Measurements from ENCODE around the gene CEP295NL.
A peak's percentile ranks its signal among the peaks of the same experiment; 100 is the strongest.
"Not testable (repeated sequence)": the region's sequence is repeated elsewhere in the genome, so short reads cannot be mapped to it uniquely, and the experiment has no call there.

Gene CEP295NL

DNA sequence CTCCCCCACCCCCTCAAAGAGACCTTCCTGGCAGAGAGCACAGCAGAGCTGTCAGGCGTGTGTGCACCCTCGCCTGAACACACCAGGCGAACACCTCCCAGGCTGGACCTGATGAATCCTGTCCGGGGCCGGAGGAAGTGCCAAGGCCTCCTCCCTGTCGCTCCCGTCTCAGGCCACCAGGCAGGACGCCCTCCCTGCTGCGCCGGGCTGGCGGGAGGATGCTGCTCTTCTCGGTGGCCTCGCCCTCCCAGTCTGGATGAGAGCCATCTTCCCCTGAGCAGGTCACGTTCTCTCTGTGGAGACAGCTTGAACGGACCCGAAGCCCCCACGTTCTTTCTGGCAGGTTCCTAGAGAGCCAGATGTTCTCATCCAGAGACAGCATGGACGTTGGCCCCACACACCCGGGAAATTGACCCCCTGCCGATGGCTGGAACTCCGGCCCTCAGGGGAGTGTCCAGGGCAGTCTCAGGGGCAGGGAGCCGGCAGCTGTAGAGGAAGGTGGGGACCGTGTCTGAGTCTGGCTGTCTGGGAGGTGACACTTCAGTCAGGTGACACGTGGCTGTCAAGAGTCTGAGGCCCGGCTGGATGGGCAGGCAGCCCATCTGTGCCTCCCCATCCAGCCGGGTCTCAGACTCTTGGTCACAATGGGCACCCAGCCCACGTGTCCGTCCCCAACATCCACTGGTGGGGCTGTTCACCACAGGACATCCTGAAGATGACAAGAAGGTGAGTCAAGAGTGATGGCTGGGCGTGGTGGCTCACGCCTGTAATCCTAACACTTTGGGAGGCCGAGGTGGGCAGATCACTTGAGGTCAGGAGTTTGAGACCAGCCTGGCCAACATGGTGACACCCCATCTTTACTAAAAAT is 27.1 kb upstream of the CEP295NL start:
- DNase-seq (ENCODE audit: low read depth in 2 of 2) = no peak

DNA sequence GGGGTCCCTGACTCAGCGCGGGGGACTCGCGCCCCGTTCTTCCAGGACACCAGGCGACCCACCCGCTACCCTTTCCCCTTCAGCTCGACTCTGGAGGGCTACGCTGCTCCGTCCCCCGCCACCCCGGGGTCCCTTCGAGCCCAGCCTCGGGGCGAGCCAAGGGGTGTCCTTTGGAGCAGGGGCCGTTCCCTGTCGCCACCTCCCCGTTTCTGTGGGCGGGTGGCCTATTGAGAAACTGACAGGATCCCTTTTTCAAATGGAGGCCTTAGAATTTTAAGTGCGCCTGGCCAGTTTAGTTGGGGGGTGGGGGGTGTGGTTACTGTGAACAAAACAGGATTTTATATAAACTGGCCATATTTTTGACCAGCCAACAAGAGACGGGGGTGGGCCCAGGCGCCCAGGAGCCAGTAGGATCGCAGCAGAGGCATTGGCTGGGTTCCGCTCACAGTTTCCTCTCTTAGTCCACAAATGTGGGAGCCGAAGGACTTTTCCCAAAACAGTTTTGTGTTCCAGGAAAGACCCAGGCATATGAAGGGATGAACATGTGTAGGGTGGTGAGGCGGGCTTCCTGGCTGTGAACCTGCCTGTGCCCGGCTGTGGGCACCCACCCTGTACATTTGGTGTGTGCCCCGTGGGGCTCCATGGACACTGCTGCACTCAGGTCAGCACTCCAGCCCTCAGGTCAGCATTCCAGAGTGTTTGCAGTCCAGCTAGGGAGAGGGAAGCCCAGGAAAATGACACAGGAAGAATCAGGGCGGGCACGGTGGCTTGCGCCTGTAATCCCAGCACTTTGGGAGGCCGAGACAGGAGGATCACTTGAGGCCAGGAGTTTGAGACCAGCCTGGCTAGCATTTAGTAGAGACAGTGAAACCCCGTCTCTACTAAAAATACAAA is 22.9 kb upstream of the CEP295NL start:
- DNase-seq (ENCODE audit: low read depth in 2 of 2) = no peak

DNA sequence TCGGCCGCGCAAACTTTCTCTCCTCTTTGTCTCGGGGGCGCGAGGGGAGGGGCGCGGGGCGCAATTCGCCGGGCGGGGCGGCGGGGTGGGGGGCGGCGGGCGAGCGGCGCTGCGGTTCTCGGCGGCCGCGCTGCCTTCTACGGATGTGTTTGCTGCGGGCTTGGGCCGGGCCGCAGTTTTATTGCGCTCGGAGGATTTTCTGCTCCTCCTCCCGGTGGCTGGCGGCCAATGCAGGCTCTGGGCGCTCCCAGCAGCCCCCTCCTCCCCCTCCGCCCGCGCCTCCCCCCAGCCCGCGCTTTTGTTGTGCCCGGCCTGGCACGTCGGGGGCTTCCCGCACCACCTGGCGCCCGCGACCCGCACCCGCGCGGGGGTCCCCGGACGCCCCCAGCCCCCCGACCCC is 22.2 kb upstream of the CEP295NL start, which contains the start of gene TIMP2:
Gene TIMP2, minus strand, starts transcription at position 154 of the 400 bp plus-strand sequence. CDS start 299 bp downstream, outside the sequence.
- peak; percentile 44 to 49 for DNase-seq (ENCODE audit: low read depth in 2 of 2)

DNA sequence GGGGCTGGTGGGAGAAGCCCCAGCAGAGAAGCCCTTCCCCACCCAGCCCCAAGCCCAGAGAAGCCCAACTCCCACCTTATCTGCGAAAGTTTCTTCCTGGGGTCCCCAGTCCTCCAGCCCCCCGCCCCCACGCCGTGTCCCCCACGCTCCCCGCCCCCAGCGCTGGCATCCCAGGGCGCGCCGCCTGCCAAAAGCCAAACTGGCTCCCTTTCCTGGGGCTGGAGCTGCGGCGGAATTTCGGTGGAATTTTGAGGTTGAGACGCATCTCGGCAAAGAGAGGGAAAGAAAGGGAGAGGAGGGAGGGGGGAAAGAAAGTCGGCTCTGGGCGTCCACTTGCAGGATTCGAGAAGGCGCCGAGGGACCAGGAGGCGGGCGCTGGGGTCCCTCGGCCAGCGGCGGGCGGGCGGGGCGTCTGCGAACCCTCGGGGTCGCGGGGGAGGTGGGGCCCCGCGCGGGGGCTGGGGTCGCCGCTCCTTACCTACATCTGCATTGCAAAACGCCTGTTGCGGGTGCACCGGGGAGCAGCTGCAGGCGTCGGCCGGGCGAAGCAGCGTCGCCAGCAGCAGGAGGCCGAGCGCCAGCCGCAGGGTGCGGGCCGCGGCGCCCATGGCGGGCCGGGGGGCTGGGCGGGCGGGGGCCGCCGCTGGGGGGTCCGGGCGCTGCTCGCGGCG is 21.6 kb upstream of the CEP295NL start:
- DNase-seq (ENCODE audit: low read depth in 2 of 2) = no peak

DNA sequence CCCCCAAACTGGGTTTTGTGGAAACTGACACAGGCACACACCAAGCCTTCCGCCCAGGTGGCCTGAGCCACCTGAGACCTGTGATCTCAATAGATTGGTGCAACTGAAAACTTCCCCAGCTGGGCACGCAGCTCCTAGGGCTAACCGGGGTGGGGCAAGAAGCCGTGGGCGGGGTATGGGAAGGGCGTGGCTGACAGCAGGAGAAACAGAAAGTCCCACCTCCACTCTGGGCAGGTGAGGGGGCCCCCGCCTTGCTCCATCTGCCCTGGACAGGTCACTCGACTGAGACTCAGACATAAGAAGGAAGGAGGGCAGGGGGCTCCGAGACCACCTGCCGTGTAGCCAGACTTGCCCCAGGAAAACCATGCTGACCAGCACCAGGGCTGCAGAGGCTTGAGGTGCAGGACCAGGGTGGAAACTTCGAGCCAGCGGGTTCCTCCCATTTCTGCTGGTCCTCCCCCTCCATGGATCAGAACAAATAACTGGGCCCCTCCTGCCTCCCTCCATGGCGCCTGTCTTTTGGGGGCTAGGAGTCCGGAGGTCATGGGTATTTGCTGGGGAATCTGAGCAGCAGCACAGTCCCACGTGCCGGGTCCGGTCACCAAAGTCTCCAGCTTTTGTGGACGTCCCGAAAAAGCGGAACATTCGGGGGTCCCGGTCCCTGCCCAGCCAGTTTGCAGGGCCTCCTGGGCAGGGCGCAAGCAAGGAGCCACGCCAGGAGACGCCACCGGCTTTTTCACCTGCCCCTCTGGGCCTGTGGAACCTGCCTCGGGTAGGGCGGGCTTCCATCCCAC is 20.9 kb upstream of the CEP295NL start:
- peak in 1 of 2 donors; percentile 26 for DNase-seq (ENCODE audit: low read depth in 2 of 2)

DNA sequence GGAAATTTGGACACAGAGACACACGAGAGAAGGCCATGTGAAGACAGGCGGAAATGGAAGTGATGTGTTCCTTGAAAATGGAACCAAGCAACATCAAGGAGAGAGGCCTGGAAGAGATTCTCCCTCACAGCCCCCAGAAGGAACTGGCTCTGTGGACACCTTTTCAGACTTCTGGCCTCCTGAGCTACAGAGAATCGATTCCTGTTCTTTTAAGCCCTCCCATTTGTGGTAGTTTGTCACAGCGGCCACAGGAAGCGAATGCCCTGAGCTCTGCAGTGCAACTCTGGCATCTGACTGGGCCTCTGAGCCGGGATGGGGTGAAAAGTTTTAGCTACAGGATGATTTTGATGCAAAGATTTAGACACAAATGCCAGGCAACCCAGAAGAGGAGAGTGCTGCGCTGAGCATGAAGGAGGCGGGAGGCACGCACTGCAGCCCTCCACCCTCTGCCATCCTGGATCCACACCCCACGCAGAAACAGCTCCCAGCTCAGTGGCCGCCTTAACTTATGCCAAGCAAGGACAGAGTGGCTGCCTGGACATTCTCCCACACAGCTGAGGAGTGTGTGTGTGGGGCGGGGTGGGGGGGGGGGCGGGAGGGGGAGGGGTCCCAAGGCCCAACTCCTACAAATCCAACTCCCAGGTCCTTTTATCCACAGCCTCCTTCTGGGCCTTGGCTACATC is 20.0 kb upstream of the CEP295NL start:
- no peak for DNase-seq (ENCODE audit: low read depth in 2 of 2)

DNA sequence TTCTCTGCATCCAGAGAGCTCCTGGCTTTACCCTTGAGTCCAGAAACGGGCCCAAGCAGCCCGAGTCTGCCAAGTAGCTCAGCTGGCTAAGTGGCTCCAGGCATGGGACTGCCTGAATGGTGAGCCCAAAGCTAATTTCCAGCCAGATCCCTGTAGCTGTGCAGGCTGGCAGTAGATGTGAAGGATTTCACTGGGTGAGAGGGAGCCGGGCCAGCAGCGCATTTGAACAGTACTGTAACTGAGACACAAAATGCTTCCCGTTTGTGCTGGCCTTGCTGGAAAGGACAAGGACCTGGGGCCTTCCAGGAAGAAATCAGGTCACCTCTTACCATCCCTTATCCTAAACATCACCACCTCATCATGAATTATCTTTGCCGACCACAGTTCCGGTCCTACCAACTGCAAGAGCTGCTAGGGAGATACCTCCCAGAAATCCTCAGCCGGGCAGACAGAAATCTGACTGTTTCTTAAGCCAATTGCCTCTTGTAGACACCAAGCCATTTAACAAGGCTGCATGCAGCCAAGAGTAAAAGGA is 18.5 kb upstream of the CEP295NL start:
- DNase-seq (ENCODE audit: low read depth in 2 of 2) = no peak

DNA sequence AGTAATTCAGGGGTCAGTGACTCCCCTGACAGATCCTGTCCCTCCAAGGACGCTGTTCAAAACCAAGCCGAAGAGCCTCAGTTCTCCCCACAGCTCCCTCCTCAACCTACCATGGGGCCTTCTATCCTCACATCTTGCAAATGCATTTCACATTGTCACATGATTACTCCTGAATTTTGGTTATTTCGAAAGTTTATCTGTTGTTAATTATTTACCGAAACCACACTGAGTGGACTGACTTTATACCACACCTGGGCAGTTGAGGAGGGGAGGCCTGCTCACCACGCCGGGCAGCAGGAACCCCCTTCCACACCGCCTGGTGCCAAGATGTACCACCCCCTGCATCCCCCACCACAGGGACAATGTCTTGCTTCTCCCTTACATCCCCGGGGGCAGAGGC is 17.5 kb upstream of the CEP295NL start:
- DNase-seq (ENCODE audit: low read depth in 2 of 2) = no peak

DNA sequence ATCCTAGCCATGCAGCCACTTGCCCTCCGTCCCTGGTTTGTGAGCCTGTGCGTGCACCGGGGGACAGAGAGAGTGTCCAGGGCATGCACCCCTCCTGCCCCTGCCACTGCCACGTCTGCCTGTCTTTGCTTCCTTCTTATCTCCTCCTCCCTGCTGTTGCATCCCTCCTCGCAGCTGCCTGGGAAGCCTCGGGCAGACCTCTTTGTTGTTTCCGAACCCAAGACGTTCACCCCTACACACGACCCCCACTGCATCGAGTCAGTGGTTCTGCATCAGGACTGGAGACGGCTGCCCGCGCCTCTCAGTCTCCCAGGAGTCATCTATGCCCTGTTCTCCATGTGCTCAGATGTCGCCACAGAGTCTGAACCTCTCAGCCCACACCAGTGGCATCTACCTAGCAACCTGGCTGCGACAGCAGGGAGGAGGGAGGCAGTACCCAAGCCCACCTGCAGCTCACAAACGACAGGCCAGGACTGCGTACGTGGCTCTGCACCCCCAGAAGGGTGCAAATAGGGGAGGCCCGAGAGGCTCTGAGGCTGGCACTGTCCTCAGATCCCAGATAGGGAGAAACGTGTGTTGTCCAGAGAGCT is 17.0 kb upstream of the CEP295NL start:
- no peak for DNase-seq (ENCODE audit: low read depth in 2 of 2)

DNA sequence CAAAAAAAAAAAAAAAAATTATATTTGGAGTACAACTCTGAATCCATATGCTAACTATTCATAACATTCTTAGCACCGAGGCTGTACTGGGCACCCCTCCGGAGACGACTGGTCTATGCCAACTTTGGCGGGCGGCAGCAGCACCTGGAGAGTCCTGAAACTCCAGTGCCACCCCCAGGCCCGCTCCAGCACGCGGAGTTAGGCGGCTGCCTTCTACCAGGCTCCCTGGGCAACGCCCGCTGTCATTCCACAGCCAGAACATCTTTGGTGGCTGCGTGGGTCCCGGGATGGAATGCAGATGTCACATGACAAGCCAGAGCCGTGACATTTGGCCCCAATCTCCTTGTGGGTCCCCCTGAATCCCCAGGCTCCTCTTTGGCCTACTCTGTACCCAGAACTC is 16.0 kb upstream of the CEP295NL start:
- DNase-seq (ENCODE audit: low read depth in 2 of 2) = no peak

DNA sequence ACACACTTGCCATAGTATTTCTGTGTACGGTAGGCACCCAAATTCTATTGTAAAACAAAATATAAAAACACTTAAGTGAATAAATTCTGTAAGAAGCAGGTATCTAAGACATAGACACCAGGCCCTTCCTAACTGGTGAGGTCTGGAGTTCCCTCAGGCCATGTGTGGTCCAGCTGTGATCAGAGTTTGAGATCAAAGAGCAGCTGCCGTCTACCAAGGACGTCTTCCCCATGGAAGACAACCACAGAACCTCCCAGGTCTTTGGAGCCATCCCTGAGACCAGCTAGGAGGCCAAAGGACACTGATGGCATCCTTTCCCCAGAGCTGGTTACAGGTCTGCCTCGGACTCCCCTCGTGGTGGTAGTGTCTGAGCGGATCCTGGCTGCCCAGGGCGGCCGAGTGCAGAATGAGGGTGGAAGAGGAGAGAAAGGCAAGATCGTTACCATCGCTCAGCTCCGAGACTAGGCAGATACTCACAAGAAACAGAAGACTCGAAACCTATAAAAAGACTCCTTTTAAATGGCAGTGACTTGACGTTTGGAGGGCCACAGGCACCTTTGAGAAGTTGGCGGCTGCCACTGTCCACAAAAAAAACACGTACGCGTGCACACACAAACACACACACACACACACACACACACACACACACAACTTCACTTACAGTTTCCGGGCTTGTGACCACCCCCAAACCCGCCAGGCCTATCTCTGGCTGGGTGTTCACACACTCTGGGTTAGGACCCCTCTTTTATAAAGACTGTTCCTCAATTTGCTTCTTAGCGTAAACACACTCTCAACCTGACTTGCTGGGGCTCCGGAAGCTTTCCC is 14.7 kb upstream of the CEP295NL start:
- no peak for DNase-seq (ENCODE audit: low read depth in 2 of 2)

DNA sequence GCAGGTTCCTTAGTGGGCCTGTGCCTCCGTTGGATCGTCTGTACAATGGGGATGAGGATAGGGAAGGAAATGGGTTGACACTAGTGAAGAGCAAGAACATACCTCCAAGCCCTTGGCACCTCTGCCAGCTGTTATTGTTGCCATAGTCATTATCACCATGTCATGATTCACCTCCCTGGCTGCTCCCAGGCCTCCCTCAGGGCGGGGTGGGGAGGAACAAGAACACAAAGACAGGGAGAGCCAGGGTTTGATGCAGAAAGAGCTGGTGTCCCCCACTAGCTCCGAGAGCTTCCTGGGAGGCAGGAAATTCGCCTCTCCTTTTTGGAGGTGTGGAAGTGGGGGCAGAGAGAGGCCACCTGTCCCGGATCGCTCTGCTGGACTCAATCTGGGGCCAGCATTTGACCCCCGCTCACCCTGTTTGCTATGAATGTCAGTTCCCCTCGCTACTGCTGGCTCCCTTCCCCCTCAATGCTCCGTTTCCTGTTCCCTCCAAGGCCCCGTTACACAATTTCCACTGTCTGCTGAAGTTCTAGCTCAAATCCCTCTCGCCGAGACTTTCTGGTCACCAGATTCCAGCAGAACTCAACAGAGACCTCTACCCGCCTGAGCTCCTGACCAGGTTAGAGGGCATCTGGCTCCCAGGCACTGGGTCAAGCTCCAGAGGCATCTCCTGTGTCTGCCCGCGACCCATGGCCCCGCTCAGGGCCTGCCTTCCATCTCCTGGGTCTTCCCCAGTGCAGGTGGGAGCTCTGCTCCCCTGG is 13.1 kb upstream of the CEP295NL start:
- no peak for DNase-seq (ENCODE audit: low read depth in 2 of 2)

DNA sequence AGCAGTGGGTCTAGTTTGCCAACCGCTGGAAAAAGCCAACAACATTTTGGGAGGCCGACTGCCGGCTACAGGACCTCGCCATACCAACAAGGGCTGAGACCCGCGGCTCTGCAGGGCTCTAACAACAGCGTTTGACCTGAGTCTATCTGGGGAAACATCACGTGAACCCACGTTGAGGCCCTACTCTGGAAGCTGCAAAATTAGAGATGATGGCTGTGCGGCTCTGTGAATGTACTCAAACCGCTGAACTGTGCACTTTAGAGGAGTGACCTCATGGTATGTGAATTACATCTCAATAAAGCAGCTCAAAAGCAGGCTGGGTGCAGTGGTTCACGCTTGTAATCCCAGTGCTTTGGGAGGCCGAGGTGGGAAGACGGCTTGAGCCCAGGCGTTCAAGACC is 10.1 kb upstream of the CEP295NL start:
- no peak for DNase-seq (ENCODE audit: low read depth in 2 of 2)

DNA sequence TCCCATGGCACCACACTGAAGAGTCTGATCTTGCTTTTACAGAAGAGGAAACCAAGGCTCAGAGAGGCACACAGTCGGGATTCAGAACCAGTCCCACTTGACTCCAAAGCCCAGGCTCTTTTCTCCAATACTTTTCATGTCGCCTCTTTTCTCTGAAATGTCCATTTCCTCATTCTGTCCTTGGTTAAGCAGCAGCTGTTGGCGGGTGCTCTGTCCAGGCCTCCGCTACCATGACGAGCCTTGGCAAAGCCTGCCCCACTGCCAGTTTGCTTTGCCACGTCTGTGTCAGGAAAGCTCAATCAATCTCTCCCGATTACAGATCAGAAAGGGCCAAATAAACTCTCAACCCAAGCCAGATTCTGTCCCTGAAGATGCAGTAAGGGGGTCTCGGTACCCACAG is 9.1 kb upstream of the CEP295NL start:
- DNase-seq (ENCODE audit: low read depth in 2 of 2) = no peak

DNA sequence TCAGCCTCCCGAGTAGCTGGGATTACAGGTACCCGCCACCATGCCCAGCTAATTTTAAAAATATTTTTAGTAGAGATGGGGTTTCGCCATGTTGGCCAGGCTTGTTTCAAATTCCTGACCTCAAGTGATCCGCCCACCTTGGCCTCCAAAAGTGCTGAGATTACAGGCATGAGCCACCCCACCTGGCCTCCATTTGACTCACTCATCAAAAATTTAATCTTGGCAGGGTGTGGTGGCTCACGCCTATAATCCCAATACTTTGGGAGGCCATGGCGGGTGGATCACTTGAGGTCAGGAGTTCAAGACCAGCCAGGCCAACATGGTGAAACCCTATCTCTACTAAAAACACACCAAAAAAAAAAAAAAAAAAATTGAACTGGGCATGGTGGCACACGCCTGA is 8.5 kb upstream of the CEP295NL start:
- not testable (repeated sequence) for DNase-seq (ENCODE audit: low read depth in 2 of 2)

DNA sequence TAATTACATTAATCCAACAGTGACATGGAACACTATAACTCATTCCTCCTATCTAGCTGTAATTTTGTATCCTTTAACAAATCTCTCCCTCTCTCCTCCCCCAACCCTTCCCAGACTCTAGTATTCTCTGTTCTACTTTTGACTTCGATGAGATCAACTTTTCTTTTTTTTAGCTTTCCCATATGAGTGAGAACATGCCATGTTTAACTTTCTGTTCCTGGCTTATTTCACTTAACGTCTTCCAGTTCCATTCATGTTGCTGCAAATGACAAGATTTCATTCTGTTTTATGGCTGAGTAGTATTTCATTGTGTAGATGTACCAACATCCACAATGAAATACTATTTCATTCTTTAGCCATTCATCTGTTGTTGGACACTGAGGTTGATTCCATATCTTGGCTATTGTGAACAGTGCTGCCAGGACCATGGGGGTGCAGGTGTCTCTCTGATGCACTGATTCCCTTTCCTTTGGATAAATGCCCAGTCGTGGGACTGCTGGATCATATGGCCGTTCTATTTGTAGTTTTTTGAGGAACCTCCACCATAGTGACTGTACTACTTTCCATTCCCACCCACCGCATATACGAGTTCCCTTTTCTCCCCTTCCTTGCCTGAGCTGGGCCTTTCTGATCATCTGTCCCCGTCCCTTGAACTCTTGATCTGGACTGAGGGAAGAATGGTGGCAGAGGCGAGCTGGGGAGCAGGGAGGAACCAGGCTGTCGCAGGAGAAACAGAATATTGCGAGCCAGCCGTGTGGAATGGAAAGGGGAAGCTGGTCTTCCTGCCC is 7.7 kb upstream of the CEP295NL start:
- DNase-seq (ENCODE audit: low read depth in 2 of 2) = no peak

DNA sequence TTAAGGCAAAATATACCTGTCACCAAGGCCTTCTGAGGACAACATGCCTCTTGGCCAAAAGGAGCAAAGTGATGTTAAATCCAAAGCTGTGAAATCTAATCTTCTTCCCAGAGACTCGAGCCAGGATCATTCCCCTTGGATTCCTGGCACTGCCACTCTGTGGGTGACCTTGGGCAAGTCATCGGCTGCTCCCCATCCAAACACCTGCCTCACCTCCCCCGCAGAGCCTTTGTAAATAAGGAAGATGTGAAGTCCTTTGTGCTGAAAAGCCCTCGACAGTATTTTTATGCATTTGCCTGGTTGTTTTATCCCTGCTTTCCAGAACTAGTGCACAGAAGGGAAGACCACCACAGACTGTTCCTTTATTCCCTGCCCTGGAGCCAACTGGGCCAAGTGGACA is 5.4 kb upstream of the CEP295NL start:
- DNase-seq (ENCODE audit: low read depth in 2 of 2) = no peak

DNA sequence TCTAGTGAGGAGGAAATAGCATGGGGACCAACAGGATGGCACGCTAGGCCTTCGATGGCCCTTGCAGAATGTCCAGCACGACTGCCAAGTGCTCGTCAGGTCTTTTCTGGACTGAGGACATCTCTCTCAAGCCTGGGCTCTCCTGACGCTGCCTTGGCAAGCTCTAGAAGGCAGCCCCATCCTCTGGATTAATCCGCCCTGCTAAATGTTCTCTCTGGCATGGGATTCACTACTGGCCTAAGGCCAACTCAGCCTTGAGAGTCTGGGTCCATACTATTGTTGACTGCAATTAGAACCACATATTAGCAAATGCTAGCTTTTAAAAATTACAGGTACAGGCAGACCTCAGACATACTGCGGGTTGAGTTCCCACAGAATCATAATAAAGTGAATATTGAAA is 2.5 kb upstream of the CEP295NL start:
- no peak for DNase-seq (ENCODE audit: low read depth in 2 of 2)
